Measurements from ENCODE around the gene MYO1E. TPM values are rescaled to one million over a fixed set of nuclear protein-coding genes. Genes with fewer than 3 reads are reported as not detected.

Gene MYO1E
- polyA plus RNA-seq, 3 donors, result 129 to 162 (median 132) TPM

GRCh38 chr15:59236394-59236793 is 136.3 kb downstream of the MYO1E start:
- no peak for DNase-seq

GRCh38 chr15:59232476-59232875 is 140.2 kb downstream of the MYO1E start:
- no peak for DNase-seq

GRCh38 chr15:59230531-59231055 is 142.1 kb downstream of the MYO1E start:
- no peak for DNase-seq

GRCh38 chr15:59229453-59229852 is 143.2 kb downstream of the MYO1E start:
- DNase-seq, result no peak

- no peak for DNase-seq
These were observed 143.7 kb downstream of the MYO1E start for GRCh38 chr15:59229015-59229414.

- DNase-seq, result no peak
These were observed 145.7 kb downstream of the MYO1E start for GRCh38 chr15:59227021-59227420.

- no peak for DNase-seq
These were observed 148.2 kb downstream of the MYO1E start for GRCh38 chr15:59224474-59224873.

GRCh38 chr15:59223736-59224135 is 148.9 kb downstream of the MYO1E start:
- DNase-seq, result no peak

GRCh38 chr15:59222906-59223550 is 149.6 kb downstream of the MYO1E start:
- DNase-seq, result no peak

- peak; percentile 70 for DNase-seq
These were observed 150.9 kb downstream of the MYO1E start for GRCh38 chr15:59221511-59222505.

- DNase-seq, result no peak
These were observed 154.0 kb downstream of the MYO1E start for GRCh38 chr15:59218710-59219109.

- DNase-seq, result no peak
These were observed 154.7 kb downstream of the MYO1E start for GRCh38 chr15:59217876-59218498.

GRCh38 chr15:59216911-59217310 is 155.8 kb downstream of the MYO1E start:
- DNase-seq, result no peak

GRCh38 chr15:59210186-59210585 is 162.5 kb downstream of the MYO1E start:
- DNase-seq, result no peak

- no peak for DNase-seq
These were observed 163.9 kb downstream of the MYO1E start for GRCh38 chr15:59208613-59209249.

GRCh38 chr15:59206623-59207183 is 166.0 kb downstream of the MYO1E start, which contains the start of gene LDHAL6B:
Gene LDHAL6B (plus strand): TSS chr15:59206843. CDS start chr15:59206941, 98 bp downstream.
- DNase-seq, result no peak

- no peak for DNase-seq
These were observed 166.6 kb downstream of the MYO1E start for GRCh38 chr15:59205839-59206622.

GRCh38 chr15:59203657-59204056 is 169.0 kb downstream of the MYO1E start:
- no peak for DNase-seq

GRCh38 chr15:59203008-59203407 is 169.7 kb downstream of the MYO1E start:
- DNase-seq, result no peak

- no peak for DNase-seq
These were observed 172.1 kb downstream of the MYO1E start for GRCh38 chr15:59200560-59200959.

All from renal pelvis (tissue), 4 donors.